HepG2 (cell line): ENCODE results near the gene GRB7. TPM values are rescaled to one million over a fixed set of nuclear protein-coding genes. Genes with fewer than 3 reads are reported as not detected.

Experiments
- ARNT ChIP-seq: fragments of 450-650 bp; IDR thresholded peaks from 2 replicates; pipeline ENCODE4 v1.6.1; 2017
- ATF7-NPFF ChIP-seq: sonication (generic); formaldehyde crosslinking; IDR thresholded peaks from 2 replicates; pipeline ENCODE4 v1.8.1; 2023; ENCODE audit warnings: mild to moderate bottlenecking, low read depth, missing genetic modification reagents, moderate library complexity
- CREM ChIP-seq, 2 experiments: sonication (generic) in 1 of 2; formaldehyde crosslinking in 1 of 2; IDR thresholded peaks; 2 replicates each; pipeline versions ENCODE4 v1.4.0 to v1.6.1; 2016 to 2020; ENCODE audit warnings: antibody characterized with exemption in 1 of 2, mild to moderate bottlenecking in 1 of 2, missing genetic modification reagents in 1 of 2
- EED ChIP-seq: sonication (generic); formaldehyde crosslinking; IDR thresholded peaks from 2 replicates; pipeline ENCODE4 v1.5.0; 2020; ENCODE audit warnings: mild to moderate bottlenecking, missing genetic modification reagents
- KLF15 ChIP-seq: sonication (generic); formaldehyde crosslinking; IDR thresholded peaks from 2 replicates; pipeline ENCODE4 v1.8.1; 2023; ENCODE audit warnings: borderline replicate concordance, mild to moderate bottlenecking, inconsistent platforms, missing genetic modification reagents, mixed read lengths
- RXRA ChIP-seq: sonication (generic); formaldehyde crosslinking; IDR thresholded peaks from 2 replicates; pipeline ENCODE4 v1.5.1; 2020; ENCODE audit warnings: missing genetic modification reagents
- SOX6 ChIP-seq, 2 experiments: fragments of 450-650 bp in 1 of 2; sonication (generic) in 1 of 2; formaldehyde crosslinking in 1 of 2; IDR thresholded peaks; 2 replicates each; pipeline versions ENCODE4 v1.4.0 to v1.6.1; 2017 to 2020; ENCODE audit warnings: antibody characterized with exemption in 1 of 2, mild to moderate bottlenecking in 1 of 2, missing genetic modification reagents in 1 of 2
- ZNF234 ChIP-seq: sonication (generic); formaldehyde crosslinking; conservative IDR thresholded peaks from 2 replicates; pipeline ENCODE4 v1.5.1; 2020; ENCODE audit warnings: mild to moderate bottlenecking, missing genetic modification reagents
- polyA plus RNA-seq, 8 experiments: library from polyadenylated mRNA; depleted of rRNA in 3 of 8; stranded (reverse) in 7 of 8; unstranded in 1 of 8; fragments of >200 nt; fragmentation: Illumina TruSeq in 4 of 8; extraction: Trizol in 4 of 8; gene quantifications; 2 replicates each; pipeline versions ENCODE4 v1.2.1 to v1.2.3, GENCODE V29; 2011 to 2016; ENCODE audit warnings: low read depth in 4 of 8, missing spikeins in 1 of 8, mixed read lengths in 1 of 8; ENCODE audit not compliant: insufficient read depth in 1 of 8
- total RNA-seq, 5 experiments: library from RNA; depleted of rRNA; stranded (reverse); fragments of >200 nt; fragmentation: Illumina TruSeq; extraction: Trizol; gene quantifications; 2 replicates each; pipeline ENCODE4 v1.2.3, GENCODE V29; 2016; ENCODE audit warnings: low read depth in 1 of 5
- TF ChIP-seq, protein P1 (sequence below): sonication (generic); formaldehyde crosslinking; IDR thresholded peaks from 2 replicates; pipeline ENCODE4 v1.9.0; 2021; ENCODE audit warnings: missing genetic modification reagents, mild to moderate bottlenecking, borderline replicate concordance
- TF ChIP-seq, protein P2 (sequence below): sonication (generic); formaldehyde crosslinking; IDR thresholded peaks from 2 replicates; pipeline ENCODE4 v1.4.0; 2020; ENCODE audit warnings: mild to moderate bottlenecking, missing genetic modification reagents
- TF ChIP-seq, protein P3 (sequence below): sonication (generic); formaldehyde crosslinking; IDR thresholded peaks from 2 replicates; pipeline ENCODE4 v1.5.0; 2020; ENCODE audit warnings: missing genetic modification reagents, mild to moderate bottlenecking, borderline replicate concordance
- TF ChIP-seq, protein P4 (sequence below): sonication (generic); formaldehyde crosslinking; IDR thresholded peaks from 2 replicates; pipeline ENCODE4 v1.4.0; 2020; ENCODE audit warnings: missing genetic modification reagents
- TF ChIP-seq, protein P5 (sequence below): IDR thresholded peaks from 2 replicates; pipeline ENCODE4 v1.6.1; 2012; ENCODE audit warnings: low read depth, low read length, improper control_type of control experiment
- TF ChIP-seq, protein P6 (sequence below): sonication (generic); formaldehyde crosslinking; IDR thresholded peaks from 2 replicates; pipeline ENCODE4 v1.5.0; 2020; ENCODE audit warnings: mild to moderate bottlenecking, missing genetic modification reagents

Gene GRB7
- total and polyA plus RNA-seq, 2 of the 13 experiments (the other 11 are each of a cell fraction or from before 2014, with no cell fraction given) = 60.2 to 77.7 TPM

DNA sequence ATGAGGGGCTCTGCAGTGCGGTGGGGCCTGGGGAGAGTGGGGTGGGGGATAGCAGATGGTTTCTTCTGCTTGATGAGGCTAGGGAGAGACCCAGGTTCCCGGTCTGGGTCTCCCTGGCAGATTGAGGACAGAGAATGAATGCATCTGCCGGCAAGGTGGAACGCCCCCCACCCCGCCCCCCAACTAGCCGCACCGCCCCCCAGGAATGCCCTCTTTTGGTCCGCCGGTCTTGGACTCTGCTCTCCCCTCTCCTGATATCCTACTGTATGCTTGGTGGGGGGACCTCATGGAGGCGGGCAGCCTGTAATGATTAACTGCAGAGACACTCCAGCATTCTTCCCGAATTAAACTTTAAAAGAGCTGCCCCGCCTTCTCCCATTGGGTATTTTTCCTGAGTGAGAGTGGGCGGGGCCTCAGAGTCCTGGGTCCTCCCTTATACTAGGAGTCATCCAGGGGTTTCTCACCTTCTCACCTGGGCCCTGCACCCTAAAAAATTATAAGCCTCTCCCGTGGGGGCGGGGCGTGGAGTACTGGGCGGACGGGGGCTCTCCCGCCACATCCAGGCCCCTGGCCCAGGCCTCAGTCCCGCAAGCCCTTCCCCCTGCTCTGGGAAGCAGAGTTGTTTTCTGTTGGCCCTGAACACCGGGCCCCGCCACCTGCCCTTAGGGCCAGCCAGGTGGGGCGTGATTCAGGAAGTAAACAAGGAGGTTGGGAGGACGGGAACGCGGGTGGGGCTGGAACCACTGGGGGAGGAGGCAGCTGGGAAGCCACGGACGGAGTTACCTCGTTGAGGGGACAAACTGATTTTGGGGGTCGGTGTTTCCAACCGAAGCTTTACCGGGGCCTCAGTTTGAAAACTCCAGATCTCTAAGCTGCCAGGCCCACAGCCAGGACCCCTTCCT is 1.5 kb downstream of the GRB7 start (continued):
- TF ChIP-seq, protein P1, sequence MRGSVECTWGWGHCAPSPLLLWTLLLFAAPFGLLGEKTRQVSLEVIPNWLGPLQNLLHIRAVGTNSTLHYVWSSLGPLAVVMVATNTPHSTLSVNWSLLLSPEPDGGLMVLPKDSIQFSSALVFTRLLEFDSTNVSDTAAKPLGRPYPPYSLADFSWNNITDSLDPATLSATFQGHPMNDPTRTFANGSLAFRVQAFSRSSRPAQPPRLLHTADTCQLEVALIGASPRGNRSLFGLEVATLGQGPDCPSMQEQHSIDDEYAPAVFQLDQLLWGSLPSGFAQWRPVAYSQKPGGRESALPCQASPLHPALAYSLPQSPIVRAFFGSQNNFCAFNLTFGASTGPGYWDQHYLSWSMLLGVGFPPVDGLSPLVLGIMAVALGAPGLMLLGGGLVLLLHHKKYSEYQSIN (CRISPR knock-in tag) = no peak
- TF ChIP-seq ATF7-NPFF (CRISPR knock-in tag) (0 out of 2 replicates have a peak, but pooled peaks have one; percentile 48), EED (CRISPR knock-in tag) (no peak), ARNT (no peak), CREM (IDR thresholded peaks at IDR 0.05) (peak; percentile 60), CREM (CRISPR knock-in tag; IDR thresholded peaks at IDR 0.05) (no peak), SOX6 (IDR thresholded peaks at IDR 0.05) (no peak), SOX6 (CRISPR knock-in tag; IDR thresholded peaks at IDR 0.05) (peak; percentile 85), RXRA (CRISPR knock-in tag) (peak; percentile 82), KLF15 (CRISPR knock-in tag) (no peak; the same call in 1 of the 2 replicates), ZNF234 (no peak)
- TF ChIP-seq, protein P2, sequence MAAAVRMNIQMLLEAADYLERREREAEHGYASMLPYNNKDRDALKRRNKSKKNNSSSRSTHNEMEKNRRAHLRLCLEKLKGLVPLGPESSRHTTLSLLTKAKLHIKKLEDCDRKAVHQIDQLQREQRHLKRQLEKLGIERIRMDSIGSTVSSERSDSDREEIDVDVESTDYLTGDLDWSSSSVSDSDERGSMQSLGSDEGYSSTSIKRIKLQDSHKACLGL (CRISPR knock-in tag) = peak; percentile 71; the same call in 1 of the 2 replicates
- TF ChIP-seq, protein P3, sequence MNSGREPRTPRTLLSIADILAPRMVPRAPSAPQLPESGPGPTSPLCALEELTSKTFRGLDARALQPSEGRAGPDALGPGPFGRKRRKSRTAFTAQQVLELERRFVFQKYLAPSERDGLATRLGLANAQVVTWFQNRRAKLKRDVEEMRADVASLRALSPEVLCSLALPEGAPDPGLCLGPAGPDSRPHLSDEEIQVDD (CRISPR knock-in tag) = no peak
- TF ChIP-seq, protein P4, sequence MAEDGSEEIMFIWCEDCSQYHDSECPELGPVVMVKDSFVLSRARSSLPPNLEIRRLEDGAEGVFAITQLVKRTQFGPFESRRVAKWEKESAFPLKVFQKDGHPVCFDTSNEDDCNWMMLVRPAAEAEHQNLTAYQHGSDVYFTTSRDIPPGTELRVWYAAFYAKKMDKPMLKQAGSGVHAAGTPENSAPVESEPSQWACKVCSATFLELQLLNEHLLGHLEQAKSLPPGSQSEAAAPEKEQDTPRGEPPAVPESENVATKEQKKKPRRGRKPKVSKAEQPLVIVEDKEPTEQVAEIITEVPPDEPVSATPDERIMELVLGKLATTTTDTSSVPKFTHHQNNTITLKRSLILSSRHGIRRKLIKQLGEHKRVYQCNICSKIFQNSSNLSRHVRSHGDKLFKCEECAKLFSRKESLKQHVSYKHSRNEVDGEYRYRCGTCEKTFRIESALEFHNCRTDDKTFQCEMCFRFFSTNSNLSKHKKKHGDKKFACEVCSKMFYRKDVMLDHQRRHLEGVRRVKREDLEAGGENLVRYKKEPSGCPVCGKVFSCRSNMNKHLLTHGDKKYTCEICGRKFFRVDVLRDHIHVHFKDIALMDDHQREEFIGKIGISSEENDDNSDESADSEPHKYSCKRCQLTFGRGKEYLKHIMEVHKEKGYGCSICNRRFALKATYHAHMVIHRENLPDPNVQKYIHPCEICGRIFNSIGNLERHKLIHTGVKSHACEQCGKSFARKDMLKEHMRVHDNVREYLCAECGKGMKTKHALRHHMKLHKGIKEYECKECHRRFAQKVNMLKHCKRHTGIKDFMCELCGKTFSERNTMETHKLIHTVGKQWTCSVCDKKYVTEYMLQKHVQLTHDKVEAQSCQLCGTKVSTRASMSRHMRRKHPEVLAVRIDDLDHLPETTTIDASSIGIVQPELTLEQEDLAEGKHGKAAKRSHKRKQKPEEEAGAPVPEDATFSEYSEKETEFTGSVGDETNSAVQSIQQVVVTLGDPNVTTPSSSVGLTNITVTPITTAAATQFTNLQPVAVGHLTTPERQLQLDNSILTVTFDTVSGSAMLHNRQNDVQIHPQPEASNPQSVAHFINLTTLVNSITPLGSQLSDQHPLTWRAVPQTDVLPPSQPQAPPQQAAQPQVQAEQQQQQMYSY = 0 out of 2 replicates have a peak, but pooled peaks have one; percentile 36
- TF ChIP-seq, protein P5, sequence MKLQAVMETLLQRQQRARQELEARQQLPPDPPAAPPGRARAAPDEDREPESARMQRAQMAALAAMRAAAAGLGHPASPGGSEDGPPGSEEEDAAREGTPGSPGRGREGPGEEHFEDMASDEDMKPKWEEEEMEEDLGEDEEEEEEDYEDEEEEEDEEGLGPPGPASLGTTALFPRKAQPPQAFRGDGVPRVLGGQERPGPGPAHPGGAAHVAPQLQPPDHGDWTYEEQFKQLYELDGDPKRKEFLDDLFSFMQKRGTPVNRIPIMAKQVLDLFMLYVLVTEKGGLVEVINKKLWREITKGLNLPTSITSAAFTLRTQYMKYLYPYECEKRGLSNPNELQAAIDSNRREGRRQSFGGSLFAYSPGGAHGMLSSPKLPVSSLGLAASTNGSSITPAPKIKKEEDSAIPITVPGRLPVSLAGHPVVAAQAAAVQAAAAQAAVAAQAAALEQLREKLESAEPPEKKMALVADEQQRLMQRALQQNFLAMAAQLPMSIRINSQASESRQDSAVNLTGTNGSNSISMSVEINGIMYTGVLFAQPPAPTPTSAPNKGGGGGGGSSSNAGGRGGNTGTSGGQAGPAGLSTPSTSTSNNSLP = peak; percentile 96
- TF ChIP-seq, protein P6, sequence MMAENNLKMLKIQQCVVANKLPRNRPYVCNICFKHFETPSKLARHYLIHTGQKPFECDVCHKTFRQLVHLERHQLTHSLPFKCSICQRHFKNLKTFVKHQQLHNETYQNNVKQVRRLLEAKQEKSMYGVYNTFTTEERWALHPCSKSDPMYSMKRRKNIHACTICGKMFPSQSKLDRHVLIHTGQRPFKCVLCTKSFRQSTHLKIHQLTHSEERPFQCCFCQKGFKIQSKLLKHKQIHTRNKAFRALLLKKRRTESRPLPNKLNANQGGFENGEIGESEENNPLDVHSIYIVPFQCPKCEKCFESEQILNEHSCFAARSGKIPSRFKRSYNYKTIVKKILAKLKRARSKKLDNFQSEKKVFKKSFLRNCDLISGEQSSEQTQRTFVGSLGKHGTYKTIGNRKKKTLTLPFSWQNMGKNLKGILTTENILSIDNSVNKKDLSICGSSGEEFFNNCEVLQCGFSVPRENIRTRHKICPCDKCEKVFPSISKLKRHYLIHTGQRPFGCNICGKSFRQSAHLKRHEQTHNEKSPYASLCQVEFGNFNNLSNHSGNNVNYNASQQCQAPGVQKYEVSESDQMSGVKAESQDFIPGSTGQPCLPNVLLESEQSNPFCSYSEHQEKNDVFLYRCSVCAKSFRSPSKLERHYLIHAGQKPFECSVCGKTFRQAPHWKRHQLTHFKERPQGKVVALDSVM (CRISPR knock-in tag) = no peak
